NCI-H1436 treated with DMSO at 0.1 percent for 48 hours (cell line): ENCODE measurements around the gene RAC2.

Experiments used
- DNase-seq: peaks from one replicate; lab custom pipeline; 2025; lab: John Stamatoyannopoulos, UW

The RAC2 gene

GRCh38 chr22:37244114-37244921, at the start of gene RAC2:
Gene RAC2 (minus strand): TSS chr22:37244269. CDS start chr22:37244148, 121 bp downstream.
- DNase-seq, result peak; percentile 25

- DNase-seq, result no peak
Measured at GRCh38 chr22:37293172-37293571, 49.1 kb upstream of the RAC2 start.

- no peak for DNase-seq
Measured at GRCh38 chr22:37292641-37293040, 48.6 kb upstream of the RAC2 start.

GRCh38 chr22:37291559-37292298, 47.7 kb upstream of the RAC2 start:
- DNase-seq, result no peak

GRCh38 chr22:37290737-37291136, 46.7 kb upstream of the RAC2 start:
- no peak for DNase-seq

GRCh38 chr22:37289156-37289735, 45.2 kb upstream of the RAC2 start:
- no peak for DNase-seq

GRCh38 chr22:37288521-37288920, 44.5 kb upstream of the RAC2 start:
- no peak for DNase-seq

- no peak for DNase-seq
Measured at GRCh38 chr22:37287550-37287951, 43.5 kb upstream of the RAC2 start.

- DNase-seq, result no peak
Measured at GRCh38 chr22:37285937-37286336, 41.9 kb upstream of the RAC2 start.

GRCh38 chr22:37284805-37285355, 40.8 kb upstream of the RAC2 start:
- DNase-seq, result no peak

GRCh38 chr22:37284126-37284804, 40.2 kb upstream of the RAC2 start:
- no peak for DNase-seq

- DNase-seq, result no peak
Measured at GRCh38 chr22:37283393-37283937, 39.4 kb upstream of the RAC2 start.

GRCh38 chr22:37282385-37282677, 38.3 kb upstream of the RAC2 start, which contains the start of gene CYTH4:
Gene CYTH4 (plus strand): TSS chr22:37282508. CDS start chr22:37282570, 62 bp downstream.
- DNase-seq, result no peak

- DNase-seq, result no peak
Measured at GRCh38 chr22:37281646-37282384, 37.7 kb upstream of the RAC2 start.

- no peak for DNase-seq
Measured at GRCh38 chr22:37281195-37281594, 37.1 kb upstream of the RAC2 start.

- no peak for DNase-seq
Measured at GRCh38 chr22:37280718-37281117, 36.6 kb upstream of the RAC2 start.

- no peak for DNase-seq
Measured at GRCh38 chr22:37279331-37280181, 35.5 kb upstream of the RAC2 start.

- DNase-seq, result no peak
Measured at GRCh38 chr22:37278261-37278660, 34.2 kb upstream of the RAC2 start.

GRCh38 chr22:37277384-37277783, 33.3 kb upstream of the RAC2 start:
- no peak for DNase-seq

- no peak for DNase-seq
Measured at GRCh38 chr22:37276776-37277175, 32.7 kb upstream of the RAC2 start.
